SU-DHL-6 (cell line): ENCODE data around the gene BICD1.

ENCODE experiments used
- CTCF ChIP-seq: fragments of 200-600 bp; sonication (generic); IDR thresholded peaks from one replicate; pipeline ENCODE4 v1.5.1; 2017; ENCODE audit warnings: antibody characterized with exemption, mild to moderate bottlenecking, low read length, moderate library complexity; ENCODE audit not compliant: insufficient read depth, poor library complexity, severe bottlenecking
- EZH2phosphoT487 ChIP-seq: fragments of 200-600 bp; sonication (generic), shearing (Covaris generic); conservative IDR thresholded peaks from 2 replicates; pipeline ENCODE4 v1.6.1; 2018; ENCODE audit warnings: mild to moderate bottlenecking, antibody characterized with exemption, low read length, moderate library complexity, mixed read lengths

GRCh38 chr12:32176606-32177005 is 70.0 kb downstream of the BICD1 start:
- TF ChIP-seq CTCF = no peak
- no peak for TF ChIP-seq EZH2phosphoT487
